HCT116 (cell line): ENCODE results near the gene SLC12A8. TPM values are rescaled to one million over a fixed set of nuclear protein-coding genes. Genes with fewer than 3 reads are reported as not detected.
A peak's percentile ranks its signal among the peaks of the same experiment; 100 is the strongest.

Source experiments
- ATAC-seq: fragments of 200-7000 bp; cut with Tn5 transposase; 2 replicates; pipeline ENCODE4 v1.9.1; 2020; ENCODE audit warnings: mild to moderate bottlenecking, moderate library complexity
- BruUV-seq: library from RNA; stranded (reverse); fragments of 400-500 nt; replicated peaks from 2 replicates; lab custom pipeline; 2021; lab: Mats Ljungman, UMichigan
- CTCF ChIA-PET: fragments of 300-600 bp; sonication (Branson Sonifier 250); formaldehyde crosslinking; loops from one replicate; lab custom pipeline; 2021; ENCODE audit warnings: antibody characterized with exemption; lab: Charles Lee
- POLR2A ChIA-PET: fragments of 300-600, 350-600 bp; sonication (Branson Sonifier 250); formaldehyde crosslinking; loops from one replicate; lab custom pipeline; 2021; ENCODE audit warnings: antibody characterized with exemption; lab: Charles Lee
- RAD21 ChIA-PET, 2 experiments: fragments of 300-600 bp; sonication (Branson Sonifier 250); formaldehyde crosslinking; loops; one replicate each; lab custom pipeline; 2023; ENCODE audit warnings: low total read pairs in 2 of 2; ENCODE audit not compliant: uncharacterized antibody in 2 of 2, unreplicated experiment in 2 of 2, low non-redundant PET in 1 of 2; lab: Charles Lee
- DNase-seq: peaks from one replicate; pipeline ENCODE4 v3.0.0-alpha.2; 2010; ENCODE audit warnings: low read depth, low spot score
- H2AFZ ChIP-seq: fragments of 200-600 bp; shearing (Covaris generic), sonication (generic); 2 replicates; pipeline ENCODE4 v1.6.1; 2017; ENCODE audit warnings: low read depth, mixed run types, mixed read lengths, antibody characterized with exemption, low read length; ENCODE audit not compliant: poor library complexity, severe bottlenecking
- H3K27ac ChIP-seq: 2 replicates; pipeline ENCODE4 v1.5.1; 2012; ENCODE audit warnings: low read depth, low read length
- H3K27me3 ChIP-seq: fragments of 200-600 bp; sonication (generic); 2 replicates; pipeline ENCODE4 v1.6.1; 2016; ENCODE audit warnings: mixed run types, low read length, mixed read lengths; ENCODE audit not compliant: insufficient read depth
- H3K36me3 ChIP-seq, 2 experiments: fragments of 200-500 bp in 1 of 2; fragments of 200-600 bp in 1 of 2; sonication (Bioruptor generic) in 1 of 2; sonication (generic) in 1 of 2; 2 replicates each; pipeline versions ENCODE4 v1.5.1 to v1.6.1; 2014 to 2016; ENCODE audit warnings: low read length in 2 of 2, inconsistent platforms in 1 of 2, mixed read lengths in 1 of 2, mixed run types in 1 of 2; ENCODE audit not compliant: insufficient read depth in 2 of 2, control insufficient read depth in 1 of 2
- H3K4me1 ChIP-seq, 2 experiments: fragments of 200-600 bp in 1 of 2; sonication (generic) in 1 of 2; 2 replicates each; pipeline versions ENCODE4 v1.5.1 to v1.6.1; 2012 to 2017; ENCODE audit warnings: low read length in 2 of 2, inconsistent platforms in 1 of 2, mild to moderate bottlenecking in 1 of 2, mixed read lengths in 1 of 2, mixed run types in 1 of 2, moderate library complexity in 1 of 2; ENCODE audit not compliant: insufficient read depth in 2 of 2, control insufficient read depth in 1 of 2
- H3K4me2 ChIP-seq: fragments of 200-600 bp; sonication (generic); 2 replicates; pipeline ENCODE4 v1.6.1; 2017; ENCODE audit warnings: mixed run types, low read length, mixed read lengths
- H3K4me3 ChIP-seq, 2 experiments: fragments of 200-600 bp in 1 of 2; sonication (generic) in 1 of 2; replicated peaks in 1 of 2; 2 replicates each; pipeline ENCODE4 v1.5.1; 2011 to 2016; ENCODE audit warnings: low read length in 2 of 2, control low read depth in 1 of 2, low read depth in 1 of 2, mild to moderate bottlenecking in 1 of 2, mixed read lengths in 1 of 2, mixed run types in 1 of 2
- H3K79me2 ChIP-seq: fragments of 200-600 bp; sonication (generic); 2 replicates; pipeline ENCODE4 v1.6.1; 2017; ENCODE audit warnings: mild to moderate bottlenecking, mixed run types, low read length, moderate library complexity, mixed read lengths; ENCODE audit not compliant: insufficient read depth
- H3K9ac ChIP-seq: fragments of 200-600 bp; sonication (generic); 2 replicates; pipeline ENCODE4 v1.6.1; 2016; ENCODE audit warnings: low read length, mixed read lengths
- H3K9me2 ChIP-seq: fragments of 200-600 bp; sonication (generic), shearing (Covaris generic); 2 replicates; pipeline ENCODE4 v1.6.1; 2017; ENCODE audit warnings: mixed run types, mild to moderate bottlenecking, moderate library complexity; ENCODE audit not compliant: insufficient read depth
- H3K9me3 ChIP-seq, 2 experiments: fragments of 200-500 bp in 1 of 2; fragments of 200-600 bp in 1 of 2; sonication (Bioruptor generic) in 1 of 2; sonication (generic) in 1 of 2; 2 replicates each; pipeline ENCODE4 v1.6.1; 2014 to 2017; ENCODE audit warnings: low read length in 2 of 2, mixed read lengths in 2 of 2, inconsistent platforms in 1 of 2, low read depth in 1 of 2, mild to moderate bottlenecking in 1 of 2, mixed run types in 1 of 2, moderate library complexity in 1 of 2; ENCODE audit not compliant: control insufficient read depth in 1 of 2, insufficient read depth in 1 of 2
- H4K20me1 ChIP-seq: fragments of 200-600 bp; sonication (generic), shearing (Covaris generic); 2 replicates; pipeline ENCODE4 v1.6.1; 2017; ENCODE audit warnings: mixed run types, mild to moderate bottlenecking, moderate library complexity; ENCODE audit not compliant: insufficient read depth
- CBX3 ChIP-seq: IDR thresholded peaks from 2 replicates; pipeline ENCODE4 v1.6.1; 2012; ENCODE audit warnings: low read depth
- CEBPB ChIP-seq: IDR thresholded peaks from 2 replicates; pipeline ENCODE4 v1.6.1; 2012; ENCODE audit warnings: low read depth
- EGR1 ChIP-seq: IDR thresholded peaks from 2 replicates; pipeline ENCODE4 v1.6.1; 2012; ENCODE audit warnings: low read depth
- EZH2 ChIP-seq: fragments of 200-600 bp; sonication (generic); IDR thresholded peaks from 2 replicates; pipeline ENCODE4 v1.6.1; 2017; ENCODE audit warnings: antibody characterized with exemption, mixed run types
- EZH2phosphoT487 ChIP-seq: fragments of 200-600 bp; IDR thresholded peaks from 2 replicates; pipeline ENCODE4 v1.6.1; 2018; ENCODE audit warnings: antibody characterized with exemption, borderline replicate concordance
- FOSL1 ChIP-seq: IDR thresholded peaks from 2 replicates; pipeline ENCODE4 v1.6.1; 2012; ENCODE audit warnings: low read depth
- POLR2A ChIP-seq: IDR thresholded peaks from 2 replicates; pipeline ENCODE4 v1.7.0; 2011; ENCODE audit warnings: borderline replicate concordance; ENCODE audit not compliant: insufficient read depth, insufficient read length; ENCODE audit errors: extremely low read depth
- RAD21 ChIP-seq: IDR thresholded peaks from 2 replicates; pipeline ENCODE4 v1.6.1; 2012; ENCODE audit warnings: low read depth, mild to moderate bottlenecking
- SIN3A ChIP-seq: IDR thresholded peaks from 2 replicates; pipeline ENCODE4 v1.6.1; 2012; ENCODE audit warnings: low read depth
- SP1 ChIP-seq: IDR thresholded peaks from 2 replicates; pipeline ENCODE4 v1.6.1; 2012; ENCODE audit warnings: low read depth
- SRF ChIP-seq: IDR thresholded peaks from 2 replicates; pipeline ENCODE4 v1.6.1; 2012; ENCODE audit warnings: low read depth
- TCF7L2 ChIP-seq: IDR thresholded peaks from 2 replicates; pipeline ENCODE4 v1.7.0; 2011; ENCODE audit warnings: borderline replicate concordance, inconsistent platforms; ENCODE audit not compliant: insufficient read depth, insufficient read length; ENCODE audit errors: extremely low read depth
- YY1 ChIP-seq: IDR thresholded peaks from 2 replicates; pipeline ENCODE4 v1.6.1; 2011; ENCODE audit warnings: low read length, low read depth, moderate library complexity, mild to moderate bottlenecking; ENCODE audit not compliant: insufficient replicate concordance; ENCODE audit errors: extremely low read depth
- ZFX ChIP-seq: fragments of 450-650 bp; IDR thresholded peaks from 2 replicates; pipeline ENCODE4 v1.6.1; 2017
- ZNF274 ChIP-seq: fragments of 200-500 bp; sonication (Bioruptor generic); IDR thresholded peaks from 2 replicates; pipeline ENCODE4 v1.6.1; 2014; ENCODE audit warnings: mild to moderate bottlenecking, low read depth, low read length, inconsistent platforms
- intact Hi-C: fragments of 100-400 bp; cut with micrococcal nuclease; formaldehyde crosslinking; loops from 2 replicates; pipeline ENCODE4 v1.10.0; 2022
- total RNA-seq: library from RNA; stranded (reverse); gene quantifications from one replicate; pipeline ENCODE4 v1.2.1, GENCODE V29; 2021; ENCODE audit not compliant: unreplicated experiment
- TF ChIP-seq, protein P1 (sequence below): IDR thresholded peaks from 2 replicates; pipeline ENCODE4 v1.6.1; 2012
- TF ChIP-seq, protein P2 (sequence below), 3 experiments: fragments of 200-600 bp in 1 of 3; sonication (generic) in 1 of 3; IDR thresholded peaks in 2 of 3; conservative IDR thresholded peaks in 1 of 3; 2 replicates each; pipeline ENCODE4 v1.5.1; 2012 to 2017; ENCODE audit warnings: low read depth in 2 of 3, low read length in 2 of 3, antibody characterized with exemption in 1 of 3, borderline replicate concordance in 1 of 3, control low read depth in 1 of 3, mild to moderate bottlenecking in 1 of 3, mixed read lengths in 1 of 3, mixed run types in 1 of 3, moderate library complexity in 1 of 3; ENCODE audit not compliant: insufficient read depth in 1 of 3

Gene SLC12A8
- total RNA-seq, 1 experiment from 2014 or later, result 19.9 TPM

DNA sequence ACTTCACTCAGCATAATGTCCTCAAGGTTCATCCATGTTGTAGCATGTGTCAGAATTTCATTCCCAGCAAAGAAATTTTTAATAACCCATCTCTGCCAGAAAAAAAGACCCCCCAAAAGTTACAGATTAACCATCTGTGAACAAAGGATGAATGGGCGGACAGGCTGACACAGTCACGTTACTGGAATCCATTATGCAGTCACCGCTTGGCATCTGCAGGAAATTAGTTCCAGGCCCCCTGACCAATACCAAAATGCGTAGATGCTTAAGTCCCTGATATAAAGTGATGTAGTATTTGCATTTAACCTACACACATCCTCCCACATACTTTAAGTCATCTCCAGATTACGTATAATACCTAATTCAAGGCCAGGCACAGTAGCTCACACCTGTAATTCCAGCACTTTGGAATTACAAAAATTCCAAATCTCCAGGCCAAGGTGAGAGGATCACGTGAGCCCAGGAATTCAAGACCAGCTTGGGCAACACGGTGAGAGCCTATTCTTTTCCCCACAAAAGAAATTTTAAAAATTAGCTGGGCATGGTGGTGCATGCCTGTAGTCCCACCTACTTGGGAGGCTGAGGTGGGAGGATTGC is 1.5 kb upstream of the SLC12A8 start:
- no peaks in the 10 kb centered on the region for H4K20me1 ChIP-seq
- no peak overlapping the region for H3K27ac ChIP-seq
- intact Hi-C loops, result no loop called here
- no peak overlapping the region for H2AFZ ChIP-seq
- no peaks in the 10 kb centered on the region for H3K9me2 ChIP-seq
- DNase-seq, result no peak
- RAD21 ChIA-PET, result no interaction called here
- no peak overlapping the region for H3K9ac ChIP-seq
- no peaks in the 10 kb centered on the region for H3K27me3 ChIP-seq
- TF ChIP-seq ZNF274, result no peak
- no peak for TF ChIP-seq EZH2phosphoT487
- TF ChIP-seq EGR1, result no peak
- no peak for TF ChIP-seq ZFX
- TF ChIP-seq, protein P1, sequence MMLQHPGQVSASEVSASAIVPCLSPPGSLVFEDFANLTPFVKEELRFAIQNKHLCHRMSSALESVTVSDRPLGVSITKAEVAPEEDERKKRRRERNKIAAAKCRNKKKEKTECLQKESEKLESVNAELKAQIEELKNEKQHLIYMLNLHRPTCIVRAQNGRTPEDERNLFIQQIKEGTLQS, result no peak
- TF ChIP-seq CEBPB, result no peak
- TF ChIP-seq CBX3, result no peak
- TF ChIP-seq EZH2, result no peak
- TF ChIP-seq, protein P2, sequence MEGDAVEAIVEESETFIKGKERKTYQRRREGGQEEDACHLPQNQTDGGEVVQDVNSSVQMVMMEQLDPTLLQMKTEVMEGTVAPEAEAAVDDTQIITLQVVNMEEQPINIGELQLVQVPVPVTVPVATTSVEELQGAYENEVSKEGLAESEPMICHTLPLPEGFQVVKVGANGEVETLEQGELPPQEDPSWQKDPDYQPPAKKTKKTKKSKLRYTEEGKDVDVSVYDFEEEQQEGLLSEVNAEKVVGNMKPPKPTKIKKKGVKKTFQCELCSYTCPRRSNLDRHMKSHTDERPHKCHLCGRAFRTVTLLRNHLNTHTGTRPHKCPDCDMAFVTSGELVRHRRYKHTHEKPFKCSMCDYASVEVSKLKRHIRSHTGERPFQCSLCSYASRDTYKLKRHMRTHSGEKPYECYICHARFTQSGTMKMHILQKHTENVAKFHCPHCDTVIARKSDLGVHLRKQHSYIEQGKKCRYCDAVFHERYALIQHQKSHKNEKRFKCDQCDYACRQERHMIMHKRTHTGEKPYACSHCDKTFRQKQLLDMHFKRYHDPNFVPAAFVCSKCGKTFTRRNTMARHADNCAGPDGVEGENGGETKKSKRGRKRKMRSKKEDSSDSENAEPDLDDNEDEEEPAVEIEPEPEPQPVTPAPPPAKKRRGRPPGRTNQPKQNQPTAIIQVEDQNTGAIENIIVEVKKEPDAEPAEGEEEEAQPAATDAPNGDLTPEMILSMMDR (IDR thresholded peaks at IDR 0.05 in 2 of 3, conservative IDR thresholded peaks at IDR 0.05 in 1 of 3; ENCODE audit: borderline replicate concordance in 1 of 3, insufficient read depth in 1 of 3, low read depth in 2 of 3, low read length in 2 of 3), result no peak
- TF ChIP-seq POLR2A, result no peak
- TF ChIP-seq SIN3A, result no peak
- no peak for TF ChIP-seq RAD21
- TF ChIP-seq FOSL1, result no peak
- no peak for TF ChIP-seq SRF
- TF ChIP-seq SP1, result no peak
- no peak for TF ChIP-seq YY1
- TF ChIP-seq TCF7L2, result no peak
- TF ChIP-seq, all 23 proteins: peak for 0
- ChIA-PET CTCF (no interaction called here), POLR2A (no interaction called here)
- peaks cover 0 to 3% of the 10 kb centered on the region in 2 experiments; a peak in 1 of 4 replicates for H3K36me3 ChIP-seq
- no peaks in the 10 kb centered on the region for H3K9me3 ChIP-seq
- peak overlapping the region; percentile 96; the same call in 1 of the 2 replicates for H3K4me2 ChIP-seq
- H3K4me1 ChIP-seq, result peaks cover 10 to 35% of the 10 kb centered on the region in 2 experiments
- H3K79me2 ChIP-seq, result peaks cover 15% of the 10 kb centered on the region; the same call in 1 of the 2 replicates
- no TSS peak for BruUV-seq
- H3K4me3 ChIP-seq, result no peak overlapping the region
- no peak for ATAC-seq
